ENCODE measurements around the gene EPAS1. TPM values are rescaled to one million over a fixed set of nuclear protein-coding genes. Genes with fewer than 3 reads are reported as not detected.

The EPAS1 gene
- total and polyA plus RNA-seq, 8 donors, result 35.1 to 217 (median 117) TPM

DNA sequence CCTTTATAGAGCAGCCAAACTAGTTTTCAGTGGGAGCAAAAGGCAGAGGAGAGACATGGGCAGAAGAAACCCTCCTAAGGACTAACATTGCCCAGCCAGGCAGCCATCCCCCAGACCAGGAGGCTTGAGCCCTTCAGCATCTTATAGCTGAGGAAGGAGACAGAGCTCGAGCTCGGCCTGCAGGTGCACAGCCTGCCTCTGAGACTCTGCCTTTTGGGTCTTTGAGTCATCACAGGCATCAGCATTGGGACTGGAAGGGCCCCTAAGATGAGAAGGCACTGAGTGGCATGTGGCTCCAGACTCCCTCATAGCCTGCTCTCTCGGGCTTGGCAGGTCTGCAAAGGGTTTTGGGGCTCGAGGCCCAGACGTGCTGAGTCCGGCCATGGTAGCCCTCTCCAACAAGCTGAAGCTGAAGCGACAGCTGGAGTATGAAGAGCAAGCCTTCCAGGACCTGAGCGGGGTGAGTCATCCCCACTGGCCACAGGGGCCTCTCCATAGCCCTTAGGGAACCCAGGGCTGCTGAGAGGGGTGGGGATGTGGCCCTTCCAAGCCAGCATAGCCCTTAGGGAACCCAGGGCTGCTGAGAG is 84.1 kb downstream of the EPAS1 start:
- no peak for TF ChIP-seq POLR2A (IDR thresholded peaks at IDR 0.05)
- TF ChIP-seq EP300 (IDR thresholded peaks at IDR 0.05), result no peak
- TF ChIP-seq, protein P1, sequence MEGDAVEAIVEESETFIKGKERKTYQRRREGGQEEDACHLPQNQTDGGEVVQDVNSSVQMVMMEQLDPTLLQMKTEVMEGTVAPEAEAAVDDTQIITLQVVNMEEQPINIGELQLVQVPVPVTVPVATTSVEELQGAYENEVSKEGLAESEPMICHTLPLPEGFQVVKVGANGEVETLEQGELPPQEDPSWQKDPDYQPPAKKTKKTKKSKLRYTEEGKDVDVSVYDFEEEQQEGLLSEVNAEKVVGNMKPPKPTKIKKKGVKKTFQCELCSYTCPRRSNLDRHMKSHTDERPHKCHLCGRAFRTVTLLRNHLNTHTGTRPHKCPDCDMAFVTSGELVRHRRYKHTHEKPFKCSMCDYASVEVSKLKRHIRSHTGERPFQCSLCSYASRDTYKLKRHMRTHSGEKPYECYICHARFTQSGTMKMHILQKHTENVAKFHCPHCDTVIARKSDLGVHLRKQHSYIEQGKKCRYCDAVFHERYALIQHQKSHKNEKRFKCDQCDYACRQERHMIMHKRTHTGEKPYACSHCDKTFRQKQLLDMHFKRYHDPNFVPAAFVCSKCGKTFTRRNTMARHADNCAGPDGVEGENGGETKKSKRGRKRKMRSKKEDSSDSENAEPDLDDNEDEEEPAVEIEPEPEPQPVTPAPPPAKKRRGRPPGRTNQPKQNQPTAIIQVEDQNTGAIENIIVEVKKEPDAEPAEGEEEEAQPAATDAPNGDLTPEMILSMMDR (IDR thresholded peaks at IDR 0.05), result no peak
- TF ChIP-seq POLR2AphosphoS5 (IDR thresholded peaks at IDR 0.05), result no peak
- H3K27me3 ChIP-seq, result no peaks in the 10 kb centered on the region
- H3K9me3 ChIP-seq, result no peaks in the 10 kb centered on the region
- H3K4me1 ChIP-seq, result peaks cover 4 to 40% (median 23%) of the 10 kb centered on the region in 4 donors
- H3K4me3 ChIP-seq, result no peak overlapping the region
- 82 to 95% (median 87%) methylated on average over 5 to 8 of the region's 8 CpGs for WGBS, 5 donors
- intact Hi-C loops (cut with DNase I; ENCODE audit: low total_unique reads), result loop anchor here (10.0 kb wide), 1 partner anchor 73 kb away; no protein-coding TSS in a partner anchor
- peaks cover 75 to 100% (median 93%) of the 10 kb centered on the region in 4 donors for H3K36me3 ChIP-seq
- H3K27ac ChIP-seq, result no peak overlapping the region
- DNase-seq, result no peak

DNA sequence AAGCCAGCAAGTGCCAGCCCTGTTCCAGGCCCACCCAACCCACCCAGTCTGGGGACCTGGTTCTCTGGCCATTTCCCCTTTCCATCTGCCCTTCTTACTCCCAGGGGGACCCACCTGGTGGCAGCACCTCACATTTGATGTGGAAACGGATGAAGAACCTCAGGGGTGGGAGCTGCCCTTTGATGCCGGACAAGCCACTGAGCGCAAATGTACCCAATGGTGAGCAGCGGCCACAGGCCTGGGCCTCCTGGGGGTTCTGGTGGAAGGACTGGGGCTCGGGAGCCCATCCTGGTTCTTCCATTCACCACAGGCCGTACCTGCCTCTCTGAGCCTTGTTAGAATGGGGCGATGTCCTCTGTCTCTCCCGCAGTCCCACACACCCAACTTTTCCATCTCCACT is 84.7 kb downstream of the EPAS1 start:
- intact Hi-C loops (cut with DNase I; ENCODE audit: low total_unique reads), result loop anchor here (10.0 kb wide), 1 partner anchor 73 kb away; no protein-coding TSS in a partner anchor
- WGBS, 5 donors, result 96 to 99% (median 96%) methylated on average over 8 of the region's 8 CpGs
- peaks cover 73 to 100% (median 91%) of the 10 kb centered on the region in 4 donors for H3K36me3 ChIP-seq

DNA sequence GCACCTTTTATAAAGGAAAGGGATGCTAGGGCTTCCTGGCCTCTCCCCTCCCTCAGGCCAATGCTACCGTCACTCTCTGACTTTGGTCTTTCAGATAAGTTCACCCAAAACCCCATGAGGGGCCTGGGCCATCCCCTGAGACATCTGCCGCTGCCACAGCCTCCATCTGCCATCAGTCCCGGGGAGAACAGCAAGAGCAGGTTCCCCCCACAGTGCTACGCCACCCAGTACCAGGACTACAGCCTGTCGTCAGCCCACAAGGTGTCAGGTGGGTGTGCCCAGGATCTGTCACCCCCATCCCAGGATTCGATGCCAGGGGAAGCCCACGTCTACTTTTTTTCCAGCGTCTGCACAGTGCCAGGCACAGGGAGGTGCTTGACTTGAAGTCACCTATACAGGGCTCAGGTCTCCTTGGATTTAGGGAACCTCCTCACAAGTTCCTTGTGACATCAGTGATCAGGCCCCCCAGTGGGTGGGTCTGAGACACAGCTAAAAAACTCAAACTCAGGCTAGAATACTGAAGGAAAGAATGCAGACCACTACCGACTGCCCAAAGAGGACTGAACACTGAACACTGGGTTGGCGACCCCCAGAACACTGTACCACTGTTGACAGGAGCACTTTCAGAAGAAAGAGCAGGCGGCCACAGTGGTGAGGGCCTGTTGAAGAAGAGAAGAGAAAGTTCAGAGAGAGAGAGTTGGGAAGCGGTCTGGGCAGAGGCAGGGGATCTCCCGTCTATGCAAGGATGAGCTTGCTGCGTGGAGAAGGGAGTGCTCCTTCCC is 85.3 kb downstream of the EPAS1 start:
- H3K9me3 ChIP-seq, result no peaks in the 10 kb centered on the region
- DNase-seq, result no peak
- intact Hi-C loops (cut with DNase I; ENCODE audit: low total_unique reads), result loop anchor here (10.0 kb wide), 1 partner anchor 72 kb away; no protein-coding TSS in a partner anchor
- H3K27me3 ChIP-seq, result no peaks in the 10 kb centered on the region
- TF ChIP-seq POLR2A (IDR thresholded peaks at IDR 0.05) (no peak), EP300 (IDR thresholded peaks at IDR 0.05) (no peak), POLR2AphosphoS5 (IDR thresholded peaks at IDR 0.05) (no peak)
- TF ChIP-seq, protein P1 (IDR thresholded peaks at IDR 0.05), result no peak
- 85 to 93% (median 92%) methylated on average over 12 to 14 of the region's 14 CpGs for WGBS, 5 donors
- no peak overlapping the region for H3K27ac ChIP-seq
- H3K36me3 ChIP-seq, result peaks cover 67 to 96% (median 88%) of the 10 kb centered on the region in 4 donors
- no peak overlapping the region for H3K4me3 ChIP-seq
- H3K4me1 ChIP-seq, result peaks cover 4 to 33% (median 21%) of the 10 kb centered on the region in 4 donors

More for the DNA sequence above, 84.7 kb downstream of the EPAS1 start:
- H3K9me3 ChIP-seq, result no peaks in the 10 kb centered on the region
- H3K4me3 ChIP-seq, result no peak overlapping the region
- peaks cover 4 to 38% (median 23%) of the 10 kb centered on the region in 4 donors for H3K4me1 ChIP-seq
- DNase-seq, result no peak
- no peak for TF ChIP-seq POLR2A (IDR thresholded peaks at IDR 0.05)
- TF ChIP-seq POLR2AphosphoS5 (IDR thresholded peaks at IDR 0.05), result no peak
- H3K27me3 ChIP-seq, result no peaks in the 10 kb centered on the region
- H3K27ac ChIP-seq, result no peak overlapping the region

DNA sequence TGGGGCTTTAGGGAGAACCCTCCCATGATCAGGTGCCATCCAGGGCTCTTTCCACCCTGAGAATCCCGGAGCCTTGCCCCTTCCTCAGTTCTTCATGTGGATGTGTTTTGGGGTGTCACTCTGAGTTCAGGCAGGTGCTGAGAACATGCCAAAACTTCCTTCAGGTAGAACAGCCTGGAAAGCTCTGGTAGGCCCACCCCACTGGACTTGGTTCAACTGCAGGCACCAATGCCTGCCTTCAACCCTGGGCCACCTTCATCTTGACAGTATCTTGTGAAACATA is 85.8 kb downstream of the EPAS1 start:
- 80 to 95% (median 91%) methylated on average over 1 of the region's 1 CpG; no CpG with 5 or more reads in 1 of the 5 donors for WGBS, 5 donors
- no peak overlapping the region for H3K4me3 ChIP-seq
- intact Hi-C loops (cut with DNase I; ENCODE audit: low total_unique reads), result loop anchor here (10.0 kb wide), 1 partner anchor 72 kb away; no protein-coding TSS in a partner anchor
- peaks cover 4 to 28% (median 18%) of the 10 kb centered on the region in 4 donors for H3K4me1 ChIP-seq
- no peak for DNase-seq
- H3K36me3 ChIP-seq, result peaks cover 63 to 91% (median 82%) of the 10 kb centered on the region in 4 donors
- H3K27ac ChIP-seq, result no peak overlapping the region
- H3K27me3 ChIP-seq, result no peaks in the 10 kb centered on the region
- H3K9me3 ChIP-seq, result no peaks in the 10 kb centered on the region
- TF ChIP-seq POLR2A (IDR thresholded peaks at IDR 0.05), result no peak
- no peak for TF ChIP-seq EP300 (IDR thresholded peaks at IDR 0.05)
- TF ChIP-seq POLR2AphosphoS5 (IDR thresholded peaks at IDR 0.05), result no peak
- TF ChIP-seq, protein P1 (IDR thresholded peaks at IDR 0.05), result no peak

Data from stomach (tissue), 9 donors.